Progenitor cell of endocrine pancreas (in vitro differentiated cells): Measurements from ENCODE around the gene TMEM145. TPM values are rescaled to one million over a fixed set of nuclear protein-coding genes. Genes with fewer than 3 reads are reported as not detected.

ENCODE experiments used
- DNase-seq: peaks from one replicate; pipeline ENCODE4 v3.0.0; 2021; ENCODE audit warnings: low spot score; ENCODE audit not compliant: unreplicated experiment
- H3K27ac Mint-ChIP-seq: 2 replicates; pipeline ENCODE4 v1.8.0; 2021; ENCODE audit warnings: mild to moderate bottlenecking, moderate library complexity, mixed read lengths
- H3K27me3 Mint-ChIP-seq: 2 replicates; pipeline ENCODE4 v1.8.0; 2021; ENCODE audit warnings: mixed read lengths
- H3K36me3 Mint-ChIP-seq: 2 replicates; pipeline ENCODE4 v1.8.0; 2022; ENCODE audit warnings: mixed read lengths; ENCODE audit not compliant: insufficient read depth
- H3K4me1 Mint-ChIP-seq: 2 replicates; pipeline ENCODE4 v1.8.0; 2021; ENCODE audit warnings: low read depth, mixed read lengths
- H3K4me3 Mint-ChIP-seq: 2 replicates; pipeline ENCODE4 v1.8.0; 2021; ENCODE audit warnings: low read depth, mild to moderate bottlenecking, moderate library complexity, mixed read lengths
- H3K9me3 Mint-ChIP-seq: 2 replicates; pipeline ENCODE4 v1.8.0; 2021; ENCODE audit warnings: low read depth, mixed read lengths
- CTCF ChIP-seq: fragments of 200-600 bp; sonication (generic); IDR thresholded peaks from one replicate; pipeline ENCODE4 v1.5.0; 2021; ENCODE audit warnings: antibody characterized with exemption, mild to moderate bottlenecking; ENCODE audit not compliant: unreplicated experiment
- total RNA-seq: library from RNA; stranded (reverse); gene quantifications from 2 replicates; pipeline ENCODE4 v1.2.1, GENCODE V29; 2021

TMEM145 gene
- total RNA-seq, 1 donor from 2014 or later = 1.9 TPM

- no peak for TF ChIP-seq CTCF
- Mint-ChIP-seq H3K9me3 (no peaks in the 10 kb centered on the region), H3K27me3 (no peaks in the 10 kb centered on the region), H3K4me3 (no peak overlapping the region), H3K36me3 (peaks cover 12% of the 10 kb centered on the region), H3K4me1 (peaks cover 21% of the 10 kb centered on the region), H3K27ac (peak overlapping the region; percentile 62)
- DNase-seq = no peak
Observed at GRCh38 chr19:42275103-42275502, 38.0 kb upstream of the TMEM145 start.

GRCh38 chr19:42275517-42275916, 37.6 kb upstream of the TMEM145 start:
- no peaks in the 10 kb centered on the region for H3K9me3 Mint-ChIP-seq
- peaks cover 12% of the 10 kb centered on the region for H3K36me3 Mint-ChIP-seq
- DNase-seq = no peak
- no peak overlapping the region for H3K27ac Mint-ChIP-seq
- H3K4me1 Mint-ChIP-seq = peaks cover 17% of the 10 kb centered on the region
- H3K27me3 Mint-ChIP-seq = no peaks in the 10 kb centered on the region
- H3K4me3 Mint-ChIP-seq = no peak overlapping the region
- no peak for TF ChIP-seq CTCF

- Mint-ChIP-seq H3K4me1 (peaks cover 14% of the 10 kb centered on the region), H3K27me3 (no peaks in the 10 kb centered on the region), H3K9me3 (no peaks in the 10 kb centered on the region), H3K36me3 (peaks cover 12% of the 10 kb centered on the region), H3K4me3 (no peak overlapping the region), H3K27ac (peak overlapping the region; percentile 23)
- no peak for TF ChIP-seq CTCF
- no peak for DNase-seq
Observed at GRCh38 chr19:42276284-42276683, 36.8 kb upstream of the TMEM145 start.

GRCh38 chr19:42276821-42277220, 36.3 kb upstream of the TMEM145 start:
- Mint-ChIP-seq H3K27me3 (no peaks in the 10 kb centered on the region), H3K4me3 (no peak overlapping the region), H3K4me1 (peaks cover 17% of the 10 kb centered on the region), H3K27ac (no peak overlapping the region), H3K36me3 (peaks cover 9% of the 10 kb centered on the region), H3K9me3 (no peaks in the 10 kb centered on the region)
- DNase-seq = no peak
- TF ChIP-seq CTCF = no peak

- Mint-ChIP-seq H3K4me1 (peaks cover 25% of the 10 kb centered on the region), H3K36me3 (peaks cover 9% of the 10 kb centered on the region), H3K9me3 (no peaks in the 10 kb centered on the region), H3K4me3 (no peak overlapping the region), H3K27me3 (no peaks in the 10 kb centered on the region), H3K27ac (no peak overlapping the region)
- no peak for TF ChIP-seq CTCF
- DNase-seq = no peak
Observed at GRCh38 chr19:42277821-42278451, 35.2 kb upstream of the TMEM145 start.
